Measurements from ENCODE around the gene SLC2A4.

DNA sequence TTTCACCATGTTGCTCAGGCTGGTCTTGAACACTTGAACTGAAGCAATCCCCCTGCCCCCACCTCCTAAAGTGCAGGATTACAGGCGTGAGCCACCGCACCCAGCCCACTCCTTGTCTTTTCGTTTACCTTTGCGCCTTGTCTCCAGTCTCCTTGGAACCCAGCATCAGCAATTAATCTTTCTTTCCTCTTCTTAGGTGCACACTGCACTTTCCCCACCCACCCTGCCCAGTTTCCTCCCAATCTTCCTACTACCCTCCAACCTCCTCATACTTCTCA is 17.8 kb upstream of the SLC2A4 start:
- TF ChIP-seq POLR2A (IDR thresholded peaks at IDR 0.05): no peak
- TF ChIP-seq, protein P1, sequence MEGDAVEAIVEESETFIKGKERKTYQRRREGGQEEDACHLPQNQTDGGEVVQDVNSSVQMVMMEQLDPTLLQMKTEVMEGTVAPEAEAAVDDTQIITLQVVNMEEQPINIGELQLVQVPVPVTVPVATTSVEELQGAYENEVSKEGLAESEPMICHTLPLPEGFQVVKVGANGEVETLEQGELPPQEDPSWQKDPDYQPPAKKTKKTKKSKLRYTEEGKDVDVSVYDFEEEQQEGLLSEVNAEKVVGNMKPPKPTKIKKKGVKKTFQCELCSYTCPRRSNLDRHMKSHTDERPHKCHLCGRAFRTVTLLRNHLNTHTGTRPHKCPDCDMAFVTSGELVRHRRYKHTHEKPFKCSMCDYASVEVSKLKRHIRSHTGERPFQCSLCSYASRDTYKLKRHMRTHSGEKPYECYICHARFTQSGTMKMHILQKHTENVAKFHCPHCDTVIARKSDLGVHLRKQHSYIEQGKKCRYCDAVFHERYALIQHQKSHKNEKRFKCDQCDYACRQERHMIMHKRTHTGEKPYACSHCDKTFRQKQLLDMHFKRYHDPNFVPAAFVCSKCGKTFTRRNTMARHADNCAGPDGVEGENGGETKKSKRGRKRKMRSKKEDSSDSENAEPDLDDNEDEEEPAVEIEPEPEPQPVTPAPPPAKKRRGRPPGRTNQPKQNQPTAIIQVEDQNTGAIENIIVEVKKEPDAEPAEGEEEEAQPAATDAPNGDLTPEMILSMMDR (IDR thresholded peaks at IDR 0.05): no peak
